ENCODE measurements around the gene WRAP73.

- TF ChIP-seq ETS1 (IDR thresholded peaks at IDR 0.05) (no peak), EZH2 (IDR thresholded peaks at IDR 0.05; ENCODE audit: low read depth, unreplicated experiment) (no peak), EZH2phosphoT487 (IDR thresholded peaks at IDR 0.05; ENCODE audit: unreplicated experiment) (no peak), CTCF (conservative IDR thresholded peaks at IDR 0.05; ENCODE audit: low read depth in 2 of 2) (no peak), STAT1 (IDR thresholded peaks at IDR 0.05; ENCODE audit: unreplicated experiment) (no peak), JUNB (IDR thresholded peaks at IDR 0.05; ENCODE audit: unreplicated experiment) (no peak), CREB1 (CRISPR knock-in tag; IDR thresholded peaks at IDR 0.05; ENCODE audit: low read depth) (no peak), POLR2AphosphoS5 (IDR thresholded peaks at IDR 0.05; ENCODE audit: low read depth) (no peak), NANOG (IDR thresholded peaks at IDR 0.05; ENCODE audit: borderline replicate concordance) (no peak), REST (IDR thresholded peaks at IDR 0.05; ENCODE audit: unreplicated experiment) (no peak), ZNF114 (CRISPR knock-in tag; IDR thresholded peaks at IDR 0.05) (no peak)
These were observed 4.7 kb downstream of the WRAP73 start for GRCh38 chr1:3645247-3645646.

All from GM23338 (cell line).